ENCODE data around the gene FANK1. TPM values are rescaled to one million over a fixed set of nuclear protein-coding genes. Genes with fewer than 3 reads are reported as not detected.
"Not testable (repeated sequence)": the region's sequence is repeated elsewhere in the genome, so short reads cannot be mapped to it uniquely, and the experiment has no call there.

FANK1 gene, protein sequence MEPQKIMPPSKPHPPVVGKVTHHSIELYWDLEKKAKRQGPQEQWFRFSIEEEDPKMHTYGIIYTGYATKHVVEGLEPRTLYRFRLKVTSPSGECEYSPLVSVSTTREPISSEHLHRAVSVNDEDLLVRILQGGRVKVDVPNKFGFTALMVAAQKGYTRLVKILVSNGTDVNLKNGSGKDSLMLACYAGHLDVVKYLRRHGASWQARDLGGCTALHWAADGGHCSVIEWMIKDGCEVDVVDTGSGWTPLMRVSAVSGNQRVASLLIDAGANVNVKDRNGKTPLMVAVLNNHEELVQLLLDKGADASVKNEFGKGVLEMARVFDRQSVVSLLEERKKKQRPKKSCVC
- total RNA-seq: 1 to 10 TPM in 1 of 9 donors, under 1 TPM in 5, not detected in 3; 0.33 to 1.8 (median 0.39) TPM
- polyA plus RNA-seq: under 1 TPM; 0.47 to 0.53 TPM
- long read RNA-seq, donor 1, partial matches to known transcripts: 0 of 1 reads
- long read RNA-seq, donor 1, other reads (novel, unspliced or antisense): 1 of 1 reads
- long read RNA-seq, donor 2: 0 reads
- long read RNA-seq, donor 3: 0 reads

DNA sequence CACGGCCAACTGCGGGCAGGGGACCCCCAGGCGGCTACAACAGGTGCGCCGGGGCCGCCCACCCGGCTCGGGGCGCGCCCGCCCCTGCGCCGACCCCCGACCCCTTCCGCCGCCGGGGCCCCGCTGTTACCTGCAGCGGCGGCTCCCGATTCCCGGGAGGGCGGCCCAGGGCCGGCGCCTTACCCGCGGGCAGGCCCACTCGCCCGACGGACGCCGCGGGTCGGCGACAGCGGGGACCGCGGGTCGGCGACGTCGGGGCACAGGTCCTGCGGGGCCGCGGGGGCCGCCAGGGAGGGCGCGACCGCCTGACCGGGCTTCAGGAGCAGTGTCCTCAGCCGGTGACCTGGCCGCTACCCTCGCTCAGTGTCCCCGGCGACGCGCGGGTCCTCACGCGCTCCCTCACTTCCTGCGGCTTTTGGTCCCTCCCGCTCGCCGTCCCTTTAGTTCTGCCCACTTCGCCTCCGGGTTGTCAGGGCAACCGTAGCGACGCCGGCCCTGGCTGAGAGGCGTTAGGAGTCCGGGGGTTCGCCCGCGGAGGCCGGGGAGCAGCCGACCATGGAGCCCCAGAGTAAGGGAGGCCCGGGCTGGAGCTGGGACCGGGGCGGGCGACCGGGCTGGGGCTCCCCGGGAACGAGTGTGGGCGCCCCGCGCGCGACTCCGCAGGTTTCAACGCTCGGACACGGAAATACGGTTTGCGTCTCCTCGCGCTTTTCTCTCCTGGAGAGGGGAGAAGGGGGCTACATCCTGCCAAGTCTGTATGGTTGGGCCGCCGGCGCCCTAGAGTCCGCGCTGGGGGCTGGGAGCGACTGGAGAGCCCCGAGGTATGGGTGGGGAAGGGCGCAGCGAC is at the start of gene FANK1:
FANK1 (plus strand) TSS at position 477 of the 847 bp plus-strand sequence; CDS start at position 556, 79 bp downstream.
- H3K27me3 ChIP-seq; H3K9me3 ChIP-seq; intact Hi-C loops (cut with DNase I); H3K36me3 ChIP-seq: not testable (repeated sequence)
- WGBS, 4 donors: 20 to 40% (median 27%) methylated on average over 81 to 106 of the region's 106 CpGs
- TF ChIP-seq, protein P1, sequence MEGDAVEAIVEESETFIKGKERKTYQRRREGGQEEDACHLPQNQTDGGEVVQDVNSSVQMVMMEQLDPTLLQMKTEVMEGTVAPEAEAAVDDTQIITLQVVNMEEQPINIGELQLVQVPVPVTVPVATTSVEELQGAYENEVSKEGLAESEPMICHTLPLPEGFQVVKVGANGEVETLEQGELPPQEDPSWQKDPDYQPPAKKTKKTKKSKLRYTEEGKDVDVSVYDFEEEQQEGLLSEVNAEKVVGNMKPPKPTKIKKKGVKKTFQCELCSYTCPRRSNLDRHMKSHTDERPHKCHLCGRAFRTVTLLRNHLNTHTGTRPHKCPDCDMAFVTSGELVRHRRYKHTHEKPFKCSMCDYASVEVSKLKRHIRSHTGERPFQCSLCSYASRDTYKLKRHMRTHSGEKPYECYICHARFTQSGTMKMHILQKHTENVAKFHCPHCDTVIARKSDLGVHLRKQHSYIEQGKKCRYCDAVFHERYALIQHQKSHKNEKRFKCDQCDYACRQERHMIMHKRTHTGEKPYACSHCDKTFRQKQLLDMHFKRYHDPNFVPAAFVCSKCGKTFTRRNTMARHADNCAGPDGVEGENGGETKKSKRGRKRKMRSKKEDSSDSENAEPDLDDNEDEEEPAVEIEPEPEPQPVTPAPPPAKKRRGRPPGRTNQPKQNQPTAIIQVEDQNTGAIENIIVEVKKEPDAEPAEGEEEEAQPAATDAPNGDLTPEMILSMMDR (IDR thresholded peaks at IDR 0.05): peak in 1 of 12 donors; percentile 14
- TF ChIP-seq POLR2A (IDR thresholded peaks at IDR 0.05): peak in 1 of 2 donors; percentile 55
- ATAC-seq (peak; percentile 67 to 93 (median 90)), DNase-seq (peak; percentile 93 to 95 (median 94))
- peak within 1 kb of the TSS; percentile 63 to 98 (median 84) for H3K4me3 ChIP-seq
- peak within 1 kb of the TSS; percentile 84 to 96 (median 90) for H3K27ac ChIP-seq
- peaks cover 0 to 42% (median 8%) of the 10 kb centered on the region in 12 donors for H3K4me1 ChIP-seq

DNA sequence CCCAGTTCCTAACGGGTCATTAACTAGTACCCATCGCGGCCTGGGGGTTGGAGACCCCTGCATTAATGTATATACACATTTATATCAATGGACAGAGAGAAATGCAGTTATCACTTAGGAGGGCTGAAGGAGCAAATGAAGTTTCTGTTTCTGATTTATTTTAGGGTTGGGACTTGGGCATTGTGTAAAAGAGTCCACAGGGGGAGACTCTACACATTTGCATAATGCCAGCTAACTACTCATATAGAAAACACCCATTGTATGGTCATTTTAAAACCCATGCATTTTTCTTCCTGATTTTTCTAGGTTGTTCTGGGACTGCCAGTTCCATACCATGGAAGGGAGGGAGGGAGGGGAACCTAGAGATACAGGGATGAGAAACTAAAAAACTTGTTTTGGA is 49.5 kb upstream of the FANK1 start:
- DNase-seq (no peak), ATAC-seq (no peak)
- Histone ChIP-seq H3K36me3 (peaks cover 0 to 89% (median 78%) of the 10 kb centered on the region in 9 donors), H3K9me3 (no peaks in the 10 kb centered on the region), H3K27ac (no peak overlapping the region), H3K4me1 (peaks cover 0 to 41% (median 8%) of the 10 kb centered on the region in 12 donors), H3K27me3 (no peaks in the 10 kb centered on the region), H3K4me3 (no peak overlapping the region)
- intact Hi-C loops (cut with DNase I): no loop called here
- no peak for TF ChIP-seq POLR2A (IDR thresholded peaks at IDR 0.05)
- TF ChIP-seq, protein P1 (IDR thresholded peaks at IDR 0.05): no peak
- WGBS, 4 donors: 90 to 99% (median 96%) methylated on average over 3 of the region's 3 CpGs

DNA sequence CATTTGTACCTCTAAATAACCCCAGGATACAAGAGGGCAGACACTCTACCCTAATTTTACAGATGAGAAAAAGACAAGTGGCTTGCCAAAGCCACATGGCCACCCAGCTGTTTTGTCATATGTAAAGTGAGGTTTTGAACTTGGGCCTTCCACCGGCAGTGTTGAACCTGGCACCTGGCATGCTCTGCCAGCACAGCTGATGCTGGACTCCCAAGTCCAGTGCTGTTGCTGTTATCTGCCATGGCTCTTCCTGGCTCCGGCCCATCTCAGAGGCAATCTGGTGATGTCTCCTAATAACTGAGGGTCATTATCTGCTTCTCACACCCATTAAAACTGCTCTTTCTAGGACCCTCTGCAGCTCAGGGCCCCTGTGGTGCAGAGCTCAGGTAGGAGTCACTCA is 48.0 kb upstream of the FANK1 start:
- TF ChIP-seq POLR2A (IDR thresholded peaks at IDR 0.05): no peak
- Histone ChIP-seq H3K27ac (peak overlapping the region in 1 of 12 donors; percentile 37), H3K9me3 (no peaks in the 10 kb centered on the region), H3K4me3 (no peak overlapping the region), H3K36me3 (peaks cover 0 to 89% (median 80%) of the 10 kb centered on the region in 9 donors), H3K27me3 (no peaks in the 10 kb centered on the region), H3K4me1 (peaks cover 0 to 41% (median 8%) of the 10 kb centered on the region in 12 donors)
- WGBS, 4 donors: 56 to 80% (median 74%) methylated on average over 2 of the region's 2 CpGs
- intact Hi-C loops (cut with DNase I): no loop called here
- ATAC-seq (no peak), DNase-seq (no peak)

GRCh38 chr10:125848857-125849256 is 47.5 kb upstream of the FANK1 start:
- no peaks in the 10 kb centered on the region for H3K9me3 ChIP-seq
- peak overlapping the region in 1 of 12 donors; percentile 31 for H3K27ac ChIP-seq
- no peak overlapping the region for H3K4me3 ChIP-seq
- no peak for DNase-seq
- H3K4me1 ChIP-seq: peaks cover 0 to 40% (median 8%) of the 10 kb centered on the region in 12 donors
- no peak for ATAC-seq
- H3K36me3 ChIP-seq: peaks cover 0 to 90% (median 78%) of the 10 kb centered on the region in 9 donors
- 92 to 96% (median 96%) methylated on average over 2 of the region's 2 CpGs for WGBS, 4 donors
- no peaks in the 10 kb centered on the region for H3K27me3 ChIP-seq
- TF ChIP-seq, protein P1 (IDR thresholded peaks at IDR 0.05): no peak
- no peak for TF ChIP-seq POLR2A (IDR thresholded peaks at IDR 0.05)
- intact Hi-C loops (cut with DNase I): no loop called here

Measured in heart left ventricle (tissue), 16 donors.